Measurements from ENCODE around the gene HTT-AS.
A peak's percentile ranks its signal among the peaks of the same experiment; 100 is the strongest.

HTT-AS gene

DNA sequence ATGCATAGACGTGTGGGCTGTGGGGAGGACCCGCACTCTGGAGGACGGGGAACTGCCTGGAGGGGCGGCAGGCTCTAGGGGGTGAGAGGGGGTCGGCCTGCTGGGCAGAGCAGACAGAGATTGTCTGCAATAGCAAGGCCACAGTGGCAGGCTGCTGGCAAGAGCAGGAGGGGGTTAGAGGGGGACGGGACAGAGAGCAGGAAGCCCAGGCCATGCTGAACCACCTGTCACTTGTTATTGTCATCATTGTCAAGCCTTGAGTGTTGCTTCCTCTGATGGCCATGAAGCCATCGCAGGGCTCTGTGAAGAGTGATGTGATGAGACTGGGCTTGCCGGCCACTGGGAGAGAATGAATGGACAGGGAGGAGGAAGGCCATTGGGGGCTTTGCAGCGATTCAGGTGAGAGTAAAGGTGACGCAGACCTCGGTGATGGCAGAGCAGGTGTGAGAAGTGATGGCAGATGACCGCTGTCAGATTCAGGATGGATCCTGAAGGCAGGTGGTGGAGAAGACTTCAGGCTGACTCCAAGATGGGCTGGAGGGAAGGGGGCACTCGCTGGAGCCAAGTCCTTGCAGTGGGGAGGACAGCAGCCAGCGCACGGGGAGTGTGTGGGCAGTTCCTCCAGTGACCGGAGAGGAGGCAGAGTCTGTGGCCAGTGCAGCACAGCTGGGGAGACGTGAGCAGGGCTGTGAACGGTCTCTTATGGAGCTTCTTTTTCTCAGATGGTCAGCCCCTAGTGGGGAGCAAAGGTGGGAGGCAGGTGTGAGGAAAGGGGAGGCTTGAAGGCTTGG, 43.6 kb downstream of the HTT-AS start:
- no peak for DNase-seq (ENCODE audit: low read depth, low spot score)

DNA sequence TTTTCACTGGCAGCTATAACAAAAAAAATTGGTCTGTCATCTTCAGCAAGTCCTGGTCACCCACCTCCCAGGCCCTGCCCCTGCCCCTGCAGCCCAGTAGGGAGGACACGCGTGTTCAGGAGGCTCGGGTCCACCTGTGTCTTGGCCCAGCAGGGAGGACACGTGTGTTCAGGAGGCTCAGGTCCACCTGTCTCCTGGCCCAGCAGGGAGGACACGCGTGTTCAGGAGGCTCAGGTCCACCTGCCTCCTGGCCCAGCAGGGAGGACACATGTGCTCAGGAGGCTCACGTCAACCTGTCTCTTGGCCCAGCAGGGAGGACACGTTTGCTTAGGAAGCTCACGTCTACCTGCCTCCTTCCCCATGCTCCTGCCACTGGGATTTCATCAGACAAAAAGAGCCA, 44.9 kb downstream of the HTT-AS start:
- no peak for DNase-seq (ENCODE audit: low read depth, low spot score)

DNA sequence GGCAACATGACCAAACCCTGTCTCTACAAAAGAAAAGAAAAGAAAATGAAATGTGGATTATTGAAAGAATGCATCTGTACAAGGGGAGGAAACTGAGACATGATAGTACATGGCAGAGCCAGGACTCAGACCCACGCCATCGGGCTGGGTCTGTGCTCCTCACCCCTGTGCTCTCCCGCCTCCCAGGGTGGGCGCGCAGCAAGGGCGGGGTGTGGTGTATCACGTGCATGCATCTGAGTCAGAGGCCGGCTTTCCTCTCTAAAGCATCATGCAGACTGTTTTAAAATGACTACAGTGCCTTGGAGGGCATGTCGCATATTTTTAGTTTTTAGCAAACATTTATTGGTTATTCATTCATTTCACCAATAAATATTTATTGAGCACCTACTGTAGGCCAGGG, 47.8 kb downstream of the HTT-AS start:
- no peak for DNase-seq (ENCODE audit: low read depth, low spot score)

DNA sequence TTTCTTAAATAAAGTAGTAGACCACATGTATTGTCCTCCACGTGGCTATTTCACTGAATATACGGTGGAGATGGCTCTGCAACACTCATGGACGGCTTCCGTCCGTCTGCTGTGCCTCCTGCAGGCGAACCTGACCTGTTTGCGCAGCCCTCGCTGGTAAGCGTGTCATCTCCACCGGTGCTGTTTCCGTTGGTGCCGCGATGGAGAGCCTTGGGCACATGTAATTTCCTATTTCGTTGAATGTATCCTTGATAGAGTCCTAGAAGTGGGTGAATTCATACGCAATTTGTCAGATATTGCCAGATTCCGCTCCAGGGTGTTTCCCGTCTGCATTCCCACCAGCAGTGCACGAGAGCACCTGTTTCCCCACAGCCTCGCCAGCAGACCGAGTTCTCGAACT, 48.5 kb downstream of the HTT-AS start:
- no peak for DNase-seq (ENCODE audit: low read depth, low spot score)

DNA sequence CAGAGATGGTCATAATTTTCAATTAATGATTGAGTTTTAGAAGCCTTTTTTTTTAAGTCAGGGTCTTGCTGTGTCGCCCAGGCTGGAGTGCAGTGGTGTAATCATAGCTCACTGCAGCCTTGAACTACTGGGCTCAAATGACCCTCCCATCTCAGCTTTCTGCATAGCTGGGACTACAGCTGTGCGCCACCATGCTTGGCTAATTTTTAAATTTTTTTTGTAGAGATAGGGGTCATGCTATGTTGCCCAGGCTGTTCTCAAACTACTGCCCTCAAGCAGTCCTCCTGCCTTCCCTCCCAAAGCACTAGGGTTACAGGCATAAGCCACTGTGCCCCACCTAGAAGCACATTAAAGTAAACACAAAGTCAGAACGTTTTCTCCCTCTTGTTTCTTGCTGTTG, 51.7 kb downstream of the HTT-AS start:
- no peak for DNase-seq (ENCODE audit: low read depth, low spot score)

DNA sequence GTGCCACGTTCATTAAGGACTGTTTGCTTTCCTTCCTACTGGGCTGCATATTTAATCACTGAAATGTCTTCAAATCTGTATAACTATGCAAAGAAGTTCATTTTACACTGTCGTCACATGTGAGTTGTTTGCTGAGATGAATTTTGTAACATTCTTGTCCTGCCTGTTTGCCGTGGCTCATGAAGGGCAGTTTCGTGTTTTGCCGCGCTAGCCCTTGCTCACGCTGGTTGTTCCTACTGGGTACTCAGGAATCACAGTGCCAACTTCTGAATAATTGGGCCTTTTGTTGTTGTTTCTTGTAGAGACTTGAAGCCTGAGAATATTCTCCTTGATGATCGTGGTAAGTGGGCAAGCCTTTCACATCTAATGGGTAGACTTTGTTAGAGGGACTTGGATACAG, 52.2 kb downstream of the HTT-AS start:
- no peak for DNase-seq (ENCODE audit: low read depth, low spot score)

DNA sequence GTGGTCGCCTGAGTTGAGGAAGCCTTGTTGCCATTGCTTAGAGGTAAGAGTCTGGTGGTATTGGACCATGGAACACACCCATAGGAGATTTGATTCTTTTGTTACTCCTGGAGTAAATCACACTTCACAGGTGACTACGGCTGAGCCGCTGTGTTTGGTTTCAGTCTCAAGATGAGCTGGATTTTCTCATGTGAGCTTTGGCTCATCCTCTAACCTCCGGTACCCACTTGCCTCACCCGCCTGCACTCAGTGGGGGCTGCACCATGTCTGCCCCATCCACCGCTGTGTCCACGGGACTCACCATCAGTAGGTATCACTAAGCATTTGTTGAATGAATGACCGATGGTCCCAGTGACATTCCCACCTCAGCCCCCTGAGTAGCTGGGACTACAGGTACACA, 52.7 kb downstream of the HTT-AS start:
- no peak for DNase-seq (ENCODE audit: low read depth, low spot score)

DNA sequence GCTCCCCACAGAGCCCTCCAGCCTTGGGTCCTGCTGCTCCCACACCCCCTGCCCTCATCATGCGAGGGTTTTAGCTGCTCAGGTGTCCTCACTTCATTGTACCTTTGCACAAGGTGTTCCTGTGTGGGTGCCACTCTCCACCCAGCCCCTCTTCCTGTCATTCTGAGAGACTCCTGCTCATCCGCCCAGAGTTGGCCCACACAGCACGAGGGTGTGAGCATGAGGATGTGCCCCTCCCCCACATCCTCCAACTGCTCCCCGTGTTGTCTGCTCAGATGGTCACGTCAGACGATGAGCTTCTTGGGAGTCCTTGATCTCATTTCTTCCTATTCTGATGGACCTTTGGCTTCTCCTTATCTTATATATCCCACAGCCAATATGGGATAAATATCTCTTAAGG, 53.2 kb downstream of the HTT-AS start:
- no peak for DNase-seq (ENCODE audit: low read depth, low spot score)

DNA sequence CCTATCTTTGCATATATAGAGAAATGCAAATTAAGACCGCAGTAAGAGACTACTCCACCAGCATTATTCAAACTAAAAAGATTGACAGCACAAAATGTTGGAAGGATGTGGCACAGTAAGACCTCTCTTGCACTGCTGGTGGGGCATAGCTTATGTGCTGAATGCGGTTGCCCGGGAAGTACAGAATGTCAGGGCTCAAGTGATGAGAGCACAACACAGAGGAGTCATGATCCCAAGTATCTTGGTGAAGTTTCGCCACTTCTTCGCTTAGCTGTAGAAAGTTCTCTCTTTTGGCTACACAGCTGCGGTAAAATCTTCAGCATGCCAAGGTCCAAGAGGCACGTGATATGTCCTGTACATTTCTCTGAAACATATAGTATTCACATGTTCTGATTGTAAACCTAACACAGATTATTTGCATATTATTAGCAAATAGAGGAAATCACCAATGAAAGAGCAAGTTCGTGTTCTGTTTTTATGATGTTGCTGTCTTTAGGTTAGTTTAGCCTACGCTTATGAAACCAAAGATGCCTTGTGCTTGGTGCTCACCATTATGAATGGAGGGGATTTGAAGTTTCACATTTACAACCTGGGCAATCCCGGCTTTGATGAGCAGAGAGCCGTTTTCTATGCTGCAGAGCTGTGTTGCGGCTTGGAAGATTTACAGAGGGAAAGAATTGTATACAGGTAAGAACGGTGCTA, 55.0 kb downstream of the HTT-AS start:
- DNase-seq (ENCODE audit: low read depth, low spot score): no peak

DNA sequence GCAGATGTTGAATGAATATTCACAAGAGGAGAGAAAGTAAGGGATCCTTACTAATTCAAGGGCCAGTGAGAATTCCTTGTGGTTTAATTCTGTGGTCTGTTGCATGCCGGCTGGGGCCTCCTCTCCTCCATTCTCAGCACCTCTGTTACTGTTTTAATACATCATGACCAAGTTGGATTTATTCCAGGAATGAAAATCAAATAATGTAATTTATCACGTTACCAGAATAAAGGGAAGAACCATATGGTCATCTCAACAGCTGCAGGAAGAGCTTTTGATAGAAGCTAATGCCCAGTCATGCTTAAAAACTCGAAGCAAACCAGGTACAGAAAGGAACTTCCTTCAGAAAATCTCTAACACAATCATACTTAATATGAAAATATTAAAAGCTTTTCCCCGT, 56.8 kb downstream of the HTT-AS start:
- no peak for DNase-seq (ENCODE audit: low read depth, low spot score)

DNA sequence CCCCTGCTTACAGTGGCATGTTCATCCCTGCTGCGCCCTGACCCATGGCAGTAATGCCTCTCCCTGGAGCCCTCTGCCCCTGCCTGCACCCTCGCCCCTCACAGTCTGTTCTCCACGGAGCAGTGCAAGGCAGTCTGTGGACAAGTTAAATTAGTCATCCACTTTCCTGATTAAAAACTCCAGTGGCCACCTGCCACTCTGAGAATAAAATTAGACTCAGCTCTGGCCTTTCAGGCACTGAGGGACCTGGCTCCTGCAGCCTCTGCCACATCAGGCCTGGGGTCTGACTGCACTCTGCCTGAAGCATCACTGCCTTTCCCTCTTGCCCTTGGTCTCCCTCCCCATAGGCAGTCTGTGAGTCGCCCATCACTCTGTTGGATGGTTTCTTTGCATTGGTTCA, 57.4 kb downstream of the HTT-AS start:
- no peak for DNase-seq (ENCODE audit: low read depth, low spot score)

DNA sequence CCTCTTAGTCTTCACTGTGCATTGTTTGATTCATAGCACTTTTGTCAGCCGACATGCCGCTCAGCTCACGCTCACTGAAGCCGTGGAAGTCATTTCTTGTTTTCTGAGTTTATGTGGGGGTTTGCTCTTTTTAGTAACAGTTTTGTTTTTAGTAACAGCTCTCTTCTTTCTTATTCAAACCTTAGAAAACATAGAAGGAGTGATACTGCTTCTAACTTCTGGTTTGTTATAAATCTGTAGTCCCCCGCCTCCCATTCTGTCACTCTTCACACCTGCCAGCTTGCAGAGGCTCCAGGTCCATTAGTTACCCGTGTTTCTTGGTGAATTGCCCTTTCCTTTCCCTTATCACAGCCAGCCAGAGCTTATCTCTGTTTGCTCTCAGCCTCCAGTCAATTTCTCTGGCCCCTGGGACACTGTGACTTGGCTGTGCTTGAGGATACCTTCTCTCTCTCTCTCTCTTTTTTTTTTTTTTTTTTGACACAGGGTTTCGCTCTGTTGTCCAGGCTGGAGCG, 60.4 kb downstream of the HTT-AS start:
- peak; percentile 12 for DNase-seq (ENCODE audit: low read depth, low spot score)

Data from ELF-1 (cell line).